A673 (cell line): Measurements from ENCODE around the gene APAF1. TPM values are rescaled to one million over a fixed set of nuclear protein-coding genes. Genes with fewer than 3 reads are reported as not detected.

Experiments used
- BruUV-seq: library from RNA; stranded (reverse); fragments of 400-500 nt; replicated peaks from 2 replicates; lab custom pipeline; 2021; lab: Mats Ljungman, UMichigan
- CTCF ChIA-PET: fragments of 300-600 bp; sonication (Branson Sonifier 250); formaldehyde crosslinking; loops from one replicate; lab custom pipeline; 2022; ENCODE audit warnings: antibody characterized with exemption; lab: Charles Lee
- POLR2A ChIA-PET: fragments of 300-600 bp; sonication (Branson Sonifier 250); formaldehyde crosslinking; loops from one replicate; lab custom pipeline; 2022; ENCODE audit warnings: antibody characterized with exemption; ENCODE audit not compliant: low non-redundant PET; lab: Charles Lee
- DNase-seq: peaks from one replicate; pipeline ENCODE4 v3.0.0-alpha.2; 2015; ENCODE audit warnings: low spot score
- H3K27ac ChIP-seq: fragments of 200-600 bp; sonication (generic); 2 replicates; pipeline ENCODE4 v1.5.1; 2016; ENCODE audit warnings: mixed run types, low read depth, mild to moderate bottlenecking, mixed read lengths, antibody characterized with exemption, low read length; ENCODE audit not compliant: poor library complexity, severe bottlenecking
- H3K27me3 ChIP-seq: fragments of 200-600 bp; sonication (generic); replicated peaks from 2 replicates; pipeline ENCODE4 v1.6.1; 2017; ENCODE audit warnings: mixed run types, low read depth, mild to moderate bottlenecking, mixed read lengths, antibody characterized with exemption, low read length; ENCODE audit not compliant: insufficient read depth, poor library complexity
- H3K36me3 ChIP-seq: fragments of 200-600 bp; sonication (generic); 2 replicates; pipeline ENCODE4 v1.6.1; 2016; ENCODE audit warnings: mixed run types, mild to moderate bottlenecking, mixed read lengths, antibody characterized with exemption, low read length; ENCODE audit not compliant: insufficient read depth, poor library complexity, severe bottlenecking
- H3K4me1 ChIP-seq: fragments of 200-600 bp; sonication (generic); 2 replicates; pipeline ENCODE4 v1.6.1; 2017; ENCODE audit warnings: mixed run types, mild to moderate bottlenecking, mixed read lengths, antibody characterized with exemption, low read length; ENCODE audit not compliant: insufficient read depth, poor library complexity, severe bottlenecking
- H3K4me3 ChIP-seq: fragments of 200-600 bp; sonication (generic); 2 replicates; pipeline ENCODE4 v1.5.1; 2016; ENCODE audit warnings: low read depth, mixed run types, mild to moderate bottlenecking, mixed read lengths, low read length; ENCODE audit not compliant: poor library complexity, severe bottlenecking
- H3K9me3 ChIP-seq: fragments of 200-600 bp; sonication (generic); 2 replicates; pipeline ENCODE4 v1.6.1; 2016; ENCODE audit warnings: mixed run types, low read depth, mild to moderate bottlenecking, mixed read lengths, antibody characterized with exemption, low read length; ENCODE audit not compliant: poor library complexity, severe bottlenecking
- CTCF ChIP-seq: fragments of 300-800, 200-600 bp; sonication (generic); conservative IDR thresholded peaks from 2 replicates; pipeline ENCODE4 v1.5.1; 2017; ENCODE audit warnings: low read depth, mild to moderate bottlenecking, antibody characterized with exemption, low read length, moderate library complexity, mixed read lengths
- EZH2 ChIP-seq: fragments of 200-600 bp; sonication (generic); IDR thresholded peaks from 2 replicates; pipeline ENCODE4 v1.6.1; 2017; ENCODE audit warnings: borderline replicate concordance, low read depth, mild to moderate bottlenecking, mixed read lengths, antibody characterized with exemption, low read length; ENCODE audit not compliant: poor library complexity, severe bottlenecking
- intact Hi-C: fragments of 100-400 bp; cut with micrococcal nuclease; formaldehyde crosslinking; loops from one replicate; pipeline ENCODE4 v1.10.0; 2022; ENCODE audit not compliant: unreplicated experiment
- total RNA-seq: library from RNA; stranded (reverse); gene quantifications from 2 replicates; pipeline ENCODE4 v1.2.3, GENCODE V29; 2021

Gene APAF1
- total RNA-seq, 1 experiment from 2014 or later = 24.2 TPM

- intact Hi-C loops = no loop called here
- no peak for DNase-seq
- TF ChIP-seq CTCF = no peak
- no peak for TF ChIP-seq EZH2
- ChIA-PET POLR2A (no interaction called here), CTCF (no interaction called here)
- Histone ChIP-seq H3K27ac (no peak overlapping the region), H3K4me3 (no peak overlapping the region), H3K27me3 (no peaks in the 10 kb centered on the region), H3K4me1 (peaks cover 5% of the 10 kb centered on the region), H3K9me3 (no peaks in the 10 kb centered on the region), H3K36me3 (no peaks in the 10 kb centered on the region)
- no TSS peak for BruUV-seq
Observed at GRCh38 chr12:98757455-98757854, 112.4 kb downstream of the APAF1 start.

GRCh38 chr12:98758331-98758730 lies 113.2 kb downstream of the APAF1 start:
- Histone ChIP-seq H3K27ac (no peak overlapping the region), H3K36me3 (no peaks in the 10 kb centered on the region), H3K4me3 (no peak overlapping the region), H3K9me3 (no peaks in the 10 kb centered on the region), H3K27me3 (no peaks in the 10 kb centered on the region), H3K4me1 (no peaks in the 10 kb centered on the region)
- POLR2A ChIA-PET = no interaction called here
- CTCF ChIA-PET = no interaction called here
- BruUV-seq = no TSS peak
- no peak for DNase-seq
- intact Hi-C loops = no loop called here
- TF ChIP-seq EZH2 = no peak

GRCh38 chr12:98763656-98764055 lies 118.6 kb downstream of the APAF1 start:
- Histone ChIP-seq H3K4me1 (no peaks in the 10 kb centered on the region), H3K27me3 (no peaks in the 10 kb centered on the region), H3K4me3 (no peak overlapping the region), H3K9me3 (no peaks in the 10 kb centered on the region), H3K36me3 (no peaks in the 10 kb centered on the region), H3K27ac (no peak overlapping the region)
- ChIA-PET POLR2A (no interaction called here), CTCF (no interaction called here)
- TF ChIP-seq CTCF (no peak), EZH2 (no peak)
- no peak for DNase-seq
- no TSS peak for BruUV-seq
- intact Hi-C loops = no loop called here

GRCh38 chr12:98767248-98767647 lies 122.2 kb downstream of the APAF1 start:
- TF ChIP-seq EZH2 (no peak), CTCF (no peak)
- intact Hi-C loops = no loop called here
- no peak overlapping the region for H3K4me3 ChIP-seq
- no peak overlapping the region for H3K27ac ChIP-seq
- H3K27me3 ChIP-seq = no peaks in the 10 kb centered on the region
- ChIA-PET CTCF (no interaction called here), POLR2A (interaction anchor here (0.6 kb wide), 1 partner anchor 144 kb away, joined by 10 read pairs; no protein-coding TSS in a partner anchor)
- DNase-seq = no peak
- no peaks in the 10 kb centered on the region for H3K4me1 ChIP-seq
- H3K9me3 ChIP-seq = no peaks in the 10 kb centered on the region
- no TSS peak for BruUV-seq
- no peaks in the 10 kb centered on the region for H3K36me3 ChIP-seq
